ENCODE measurements around the gene CDK16. TPM values are rescaled to one million over a fixed set of nuclear protein-coding genes. Genes with fewer than 3 reads are reported as not detected.
"Not testable (repeated sequence)": the region's sequence is repeated elsewhere in the genome, so short reads cannot be mapped to it uniquely, and the experiment has no call there.

Gene CDK16
- total RNA-seq, 1 donor: 81.6 TPM

DNA sequence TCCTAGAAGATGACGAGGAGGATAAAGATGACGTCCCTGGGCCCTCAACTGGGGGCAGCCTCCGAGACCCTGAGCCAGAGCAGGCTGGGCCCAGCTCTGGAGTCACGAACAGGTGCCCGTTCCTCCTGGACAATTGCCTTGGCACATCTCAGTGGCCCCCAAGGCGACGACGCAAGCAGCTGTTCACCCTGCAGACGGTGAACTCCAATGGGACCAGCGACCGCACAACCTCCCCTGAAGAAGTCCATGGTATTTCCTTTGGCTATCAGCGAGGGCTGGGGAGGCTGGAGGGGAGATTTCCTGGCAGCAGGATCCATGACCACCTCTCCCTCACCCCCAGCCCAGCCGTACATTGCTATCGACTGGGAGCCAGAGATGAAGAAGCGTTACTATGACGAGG is 26.2 kb downstream of the CDK16 start:
- no peak for TF ChIP-seq CTCF (IDR thresholded peaks at IDR 0.05; ENCODE audit: insufficient read depth, low read depth, low read length)
- no peak overlapping the region for H3K4me3 ChIP-seq (ENCODE audit: low read depth, low read length)
- DNase-seq (ENCODE audit: low read depth): no peak

- TF ChIP-seq CTCF (IDR thresholded peaks at IDR 0.05; ENCODE audit: insufficient read depth, low read depth, low read length): no peak
- no peak for DNase-seq (ENCODE audit: low read depth)
- no peak overlapping the region for H3K4me3 ChIP-seq (ENCODE audit: low read depth, low read length)
Measured at GRCh38 chrX:47245156-47245555, 26.7 kb downstream of the CDK16 start.

DNA sequence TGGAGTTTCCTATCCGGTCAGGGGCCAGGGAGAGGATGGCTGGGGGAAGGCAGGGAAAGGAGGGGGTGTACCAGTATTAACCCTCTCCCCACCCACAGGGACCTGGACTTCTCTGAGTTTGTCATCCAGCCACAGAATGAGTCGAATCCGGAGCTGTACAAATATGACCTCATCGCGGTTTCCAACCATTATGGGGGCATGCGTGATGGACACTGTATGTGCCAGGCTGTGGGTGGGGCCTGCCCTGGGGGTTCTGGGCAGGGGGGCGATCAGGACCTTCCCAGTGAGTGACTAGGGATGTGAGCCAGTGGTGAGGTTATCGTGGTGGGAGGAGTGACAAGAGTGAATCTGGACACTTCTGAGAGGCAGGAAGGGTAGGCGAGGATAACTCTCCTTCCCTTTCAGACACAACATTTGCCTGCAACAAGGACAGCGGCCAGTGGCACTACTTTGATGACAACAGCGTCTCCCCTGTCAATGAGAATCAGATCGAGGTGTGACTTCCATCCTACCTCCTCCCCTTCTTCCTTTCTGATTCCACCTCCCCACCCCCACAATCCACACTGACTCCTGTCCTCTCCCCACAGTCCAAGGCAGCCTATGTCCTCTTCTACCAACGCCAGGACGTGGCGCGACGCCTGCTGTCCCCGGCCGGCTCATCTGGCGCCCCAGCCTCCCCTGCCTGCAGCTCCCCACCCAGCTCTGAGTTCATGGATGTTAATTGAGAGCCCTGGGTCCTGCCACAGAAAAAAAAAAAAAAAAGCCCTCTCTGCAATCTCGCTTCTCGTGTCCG is 28.9 kb downstream of the CDK16 start:
- H3K4me3 ChIP-seq (ENCODE audit: low read depth, low read length): no peak overlapping the region
- no peak for TF ChIP-seq CTCF (IDR thresholded peaks at IDR 0.05; ENCODE audit: insufficient read depth, low read depth, low read length)
- peak; percentile 8 for DNase-seq (ENCODE audit: low read depth)

GRCh38 chrX:47247999-47248320 is 29.5 kb downstream of the CDK16 start:
- no peak for DNase-seq (ENCODE audit: low read depth)
- H3K4me3 ChIP-seq (ENCODE audit: low read depth, low read length): no peak overlapping the region
- no peak for TF ChIP-seq CTCF (IDR thresholded peaks at IDR 0.05; ENCODE audit: insufficient read depth, low read depth, low read length)

GRCh38 chrX:47248576-47248975 is 30.1 kb downstream of the CDK16 start:
- DNase-seq (ENCODE audit: low read depth): no peak
- no peak overlapping the region for H3K4me3 ChIP-seq (ENCODE audit: low read depth, low read length)
- no peak for TF ChIP-seq CTCF (IDR thresholded peaks at IDR 0.05; ENCODE audit: insufficient read depth, low read depth, low read length)

DNA sequence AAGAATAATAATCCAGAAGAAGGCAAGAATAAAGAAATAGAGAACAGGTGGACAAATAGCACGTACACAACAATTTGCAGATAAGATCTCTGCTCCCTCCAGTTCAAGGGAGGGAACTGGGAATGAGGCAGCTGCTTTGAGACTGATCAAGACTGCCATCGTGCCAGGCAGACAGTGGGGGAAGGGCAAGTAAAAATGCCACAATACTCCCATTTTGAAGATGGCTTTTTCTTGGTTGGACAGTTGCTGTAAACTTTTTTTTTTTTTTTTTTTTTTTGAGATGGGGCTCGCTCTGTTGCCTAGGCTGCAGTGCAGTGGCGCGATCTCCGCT is 31.5 kb downstream of the CDK16 start:
- DNase-seq (ENCODE audit: low read depth): no peak
- H3K4me3 ChIP-seq (ENCODE audit: low read depth, low read length): no peak overlapping the region
- no peak for TF ChIP-seq CTCF (IDR thresholded peaks at IDR 0.05; ENCODE audit: insufficient read depth, low read depth, low read length)

GRCh38 chrX:47257620-47258019 is 39.1 kb downstream of the CDK16 start:
- not testable (repeated sequence) for DNase-seq (ENCODE audit: low read depth); H3K4me3 ChIP-seq (ENCODE audit: low read depth, low read length)
